Liver (tissue), 9 donors: Measurements from ENCODE around the gene KAT2A. TPM values are rescaled to one million over a fixed set of nuclear protein-coding genes. Genes with fewer than 3 reads are reported as not detected.

Experiments
- DNase-seq: peaks from one replicate; pipeline ENCODE4 v3.0.0-alpha.2; 2017; ENCODE audit warnings: low spot score
- H3K27ac ChIP-seq, 2 donors: one replicate each; pipeline ENCODE4 v1.7.0; 2013; ENCODE audit warnings: inconsistent platforms in 2 of 2, low read length in 2 of 2, control low read depth in 1 of 2, low read depth in 1 of 2, mild to moderate bottlenecking in 1 of 2
- H3K27me3 ChIP-seq, 4 donors: one replicate each; pipeline versions ENCODE4 v1.6.1 to v1.7.0; 2013; ENCODE audit warnings: low read length in 3 of 4, inconsistent platforms in 1 of 4, mild to moderate bottlenecking in 1 of 4, moderate library complexity in 1 of 4; ENCODE audit not compliant: control insufficient read depth in 4 of 4, insufficient read depth in 4 of 4
- H3K36me3 ChIP-seq, 4 donors: one replicate each; pipeline versions ENCODE4 v1.6.1 to v1.7.0; 2013; ENCODE audit warnings: low read length in 3 of 4, mild to moderate bottlenecking in 3 of 4, low read depth in 1 of 4, moderate library complexity in 1 of 4; ENCODE audit not compliant: control insufficient read depth in 4 of 4, insufficient read depth in 3 of 4
- H3K4me1 ChIP-seq, 4 donors: one replicate each; pipeline versions ENCODE4 v1.6.1 to v1.7.0; 2013; ENCODE audit warnings: low read length in 3 of 4, mild to moderate bottlenecking in 3 of 4, moderate library complexity in 1 of 4; ENCODE audit not compliant: control insufficient read depth in 4 of 4, insufficient read depth in 4 of 4
- H3K4me3 ChIP-seq, 3 donors: one replicate each; pipeline versions ENCODE4 v1.6.1 to v1.7.0; 2013; ENCODE audit warnings: low read length in 3 of 3, control low read depth in 1 of 3, low read depth in 1 of 3, mild to moderate bottlenecking in 1 of 3
- H3K9ac ChIP-seq, 2 donors: one replicate each; pipeline ENCODE4 v1.7.0; 2013; ENCODE audit warnings: low read length in 2 of 2, mild to moderate bottlenecking in 2 of 2, moderate library complexity in 2 of 2, control low read depth in 1 of 2, low read depth in 1 of 2
- H3K9me3 ChIP-seq, 4 donors: one replicate each; pipeline versions ENCODE4 v1.6.1 to v1.7.0; 2013; ENCODE audit warnings: low read length in 3 of 4; ENCODE audit not compliant: control insufficient read depth in 4 of 4
- ATF3 ChIP-seq: IDR thresholded peaks from 2 replicates; pipeline ENCODE4 v1.6.1; 2016; ENCODE audit warnings: antibody characterized with exemption
- CTCF ChIP-seq: fragments of 150-350 bp; IDR thresholded peaks from 2 replicates; pipeline ENCODE4 v1.5.1; 2017; ENCODE audit warnings: improper control_type of control experiment, low read depth, low read length; ENCODE audit not compliant: missing input control
- EGR1 ChIP-seq, 2 donors: IDR thresholded peaks; 2 replicates each; pipeline ENCODE4 v1.6.1; 2016 to 2018; ENCODE audit warnings: antibody characterized with exemption in 2 of 2, low read depth in 2 of 2
- FOXA1 ChIP-seq: IDR thresholded peaks from 2 replicates; pipeline ENCODE4 v1.6.1; 2016; ENCODE audit warnings: antibody characterized with exemption
- FOXA2 ChIP-seq: IDR thresholded peaks from 2 replicates; pipeline ENCODE4 v1.6.1; 2016; ENCODE audit warnings: antibody characterized with exemption
- GABPA ChIP-seq, 2 donors: IDR thresholded peaks in 1 of 2; conservative IDR thresholded peaks in 1 of 2; 2 replicates each; pipeline ENCODE4 v1.6.1; 2016; ENCODE audit warnings: antibody characterized with exemption in 2 of 2, mild to moderate bottlenecking in 1 of 2, moderate library complexity in 1 of 2
- HNF4A ChIP-seq, 2 donors: conservative IDR thresholded peaks; 2 replicates each; pipeline ENCODE4 v1.6.1; 2016; ENCODE audit warnings: antibody characterized with exemption in 2 of 2, mild to moderate bottlenecking in 2 of 2
- HNF4G ChIP-seq: IDR thresholded peaks from 2 replicates; pipeline ENCODE4 v1.6.1; 2016; ENCODE audit warnings: antibody characterized with exemption
- JUND ChIP-seq, 2 donors: IDR thresholded peaks; 2 replicates each; pipeline ENCODE4 v1.6.1; 2016; ENCODE audit warnings: antibody characterized with exemption in 2 of 2
- MAX ChIP-seq: IDR thresholded peaks from 2 replicates; pipeline ENCODE4 v1.6.1; 2016; ENCODE audit warnings: antibody characterized with exemption
- NR2F2 ChIP-seq: IDR thresholded peaks from 2 replicates; pipeline ENCODE4 v1.6.1; 2016; ENCODE audit warnings: antibody characterized with exemption
- RAD21 ChIP-seq, 2 donors: IDR thresholded peaks; 2 replicates each; pipeline ENCODE4 v1.6.1; 2016; ENCODE audit warnings: antibody characterized with exemption in 2 of 2, mild to moderate bottlenecking in 2 of 2
- REST ChIP-seq: IDR thresholded peaks from 2 replicates; pipeline ENCODE4 v1.6.1; 2016; ENCODE audit warnings: antibody characterized with exemption, mild to moderate bottlenecking
- RXRA ChIP-seq, 2 donors: IDR thresholded peaks; 2 replicates each; pipeline ENCODE4 v1.6.1; 2017 to 2018; ENCODE audit warnings: antibody characterized with exemption in 2 of 2, mild to moderate bottlenecking in 1 of 2
- SP1 ChIP-seq: IDR thresholded peaks from 2 replicates; pipeline ENCODE4 v1.6.1; 2018; ENCODE audit warnings: antibody characterized with exemption, mild to moderate bottlenecking
- TAF1 ChIP-seq: conservative IDR thresholded peaks from 2 replicates; pipeline ENCODE4 v1.6.1; 2016; ENCODE audit warnings: antibody characterized with exemption, mild to moderate bottlenecking
- YY1 ChIP-seq: IDR thresholded peaks from 2 replicates; pipeline ENCODE4 v1.6.1; 2016; ENCODE audit warnings: antibody characterized with exemption, mild to moderate bottlenecking
- ZBTB33 ChIP-seq: IDR thresholded peaks from 2 replicates; pipeline ENCODE4 v1.6.1; 2016; ENCODE audit warnings: antibody characterized with exemption
- WGBS: extraction: QIAGEN DNeasy Blood & Tissue Kit; methylation state at CpG from one replicate; pipeline ENCODE4 v1.1.7; 2013; 5-methylcytosine and 5-hydroxymethylcytosine counted together
- polyA plus RNA-seq, 2 donors: library from polyadenylated mRNA; stranded (reverse) in 1 of 2; unstranded in 1 of 2; fragments of 200-250 nt in 1 of 2; fragments of >200 nt in 1 of 2; fragmentation: Nextera tagmentation in 1 of 2; extraction: Ambion mirVana in 1 of 2; gene quantifications; one replicate each; pipeline versions ENCODE4 v1.2.1 to v1.2.3, GENCODE V29; 2013 to 2015
- total RNA-seq, 2 donors: library from RNA; depleted of rRNA; stranded (reverse); fragments of >200 nt; gene quantifications; one replicate each; pipeline ENCODE4 v1.2.3, GENCODE V29; 2014
- donor health status: healthy.
- donor health status: healthy.
- donor health status: healthy.
- donor health status: healthy.
- donor health status: healthy.

Gene KAT2A
- total and polyA plus RNA-seq, 4 donors, result 5.1 to 14.4 (median 9.6) TPM

- H3K27me3 ChIP-seq, result no peaks in the 10 kb centered on the region
- H3K9ac ChIP-seq, result no peak overlapping the region
- no peak overlapping the region for H3K4me3 ChIP-seq
- no peak overlapping the region for H3K27ac ChIP-seq
- H3K36me3 ChIP-seq, result no peaks in the 10 kb centered on the region
- TF ChIP-seq EGR1 (IDR thresholded peaks at IDR 0.05; ENCODE audit: low read depth in 2 of 2) (no peak), ZBTB33 (no peak), RXRA (IDR thresholded peaks at IDR 0.05) (no peak), SP1 (no peak), MAX (no peak), TAF1 (no peak), RAD21 (IDR thresholded peaks at IDR 0.05) (no peak), ATF3 (no peak), FOXA1 (no peak), FOXA2 (no peak), HNF4A (conservative IDR thresholded peaks at IDR 0.05) (no peak), GABPA (IDR thresholded peaks at IDR 0.05 in 1 of 2, conservative IDR thresholded peaks at IDR 0.05 in 1 of 2) (no peak), YY1 (no peak), HNF4G (no peak), REST (no peak), JUND (IDR thresholded peaks at IDR 0.05) (no peak), NR2F2 (no peak), CTCF (no peak)
- no peaks in the 10 kb centered on the region for H3K9me3 ChIP-seq
- peaks cover 2 to 21% (median 13%) of the 10 kb centered on the region in 4 donors for H3K4me1 ChIP-seq
- 87% methylated on average over 8 of the region's 8 CpGs for WGBS
- DNase-seq, result no peak
Observed at GRCh38 chr17:42090964-42091790, 30.0 kb downstream of the KAT2A start.
